B cell (primary cell): ENCODE results near the gene IWS1. TPM values are rescaled to one million over a fixed set of nuclear protein-coding genes. Genes with fewer than 3 reads are reported as not detected.

ENCODE experiments used
- ATAC-seq: fragments of 200-7000 bp; cut with Tn5 transposase; one replicate; pipeline ENCODE4 v1.10.0; 2021; ENCODE audit warnings: low read depth, mild to moderate bottlenecking, moderate number of reproducible peaks, moderate library complexity
- CTCF ChIA-PET: fragments of 350-600 bp; sonication (Branson Sonifier 250); formaldehyde crosslinking; loops from one replicate; lab custom pipeline; 2021; ENCODE audit warnings: antibody characterized with exemption, inconsistent platforms; lab: Charles Lee
- POLR2A ChIA-PET: fragments of 350-600 bp; sonication (Branson Sonifier 250); formaldehyde crosslinking; loops from one replicate; lab custom pipeline; 2021; ENCODE audit warnings: antibody characterized with exemption; lab: Charles Lee
- DNase-seq: peaks from one replicate; pipeline ENCODE4 v3.0.0; 2013
- H2AFZ ChIP-seq: 2 replicates; pipeline ENCODE4 v1.6.1; 2012; ENCODE audit warnings: mild to moderate bottlenecking, low read depth, low read length; ENCODE audit not compliant: insufficient read depth, poor library complexity, severe bottlenecking
- H3K27ac ChIP-seq, 2 donors: 1 replicate in 1 of 2; 2 replicates in 1 of 2; pipeline ENCODE4 v1.5.1; 2012 to 2013; ENCODE audit warnings: low read length in 2 of 2, mild to moderate bottlenecking in 2 of 2, moderate library complexity in 1 of 2
- H3K27me3 ChIP-seq, 4 experiments: fragments of 200-600 bp in 1 of 4; sonication (generic) in 1 of 4; replicated peaks in 1 of 4; 1 replicate in 2 of 4; 2 replicates in 2 of 4; pipeline versions ENCODE4 v1.6.1 to v1.7.0; 2013 to 2016; ENCODE audit warnings: low read length in 3 of 4, mild to moderate bottlenecking in 2 of 4, mixed read lengths in 1 of 4, moderate library complexity in 1 of 4; ENCODE audit not compliant: insufficient read depth in 4 of 4, control insufficient read depth in 3 of 4; ENCODE audit errors: control extremely low read depth in 1 of 4
- H3K36me3 ChIP-seq, 2 experiments: replicated peaks in 1 of 2; 1 replicate in 1 of 2; 2 replicates in 1 of 2; pipeline versions ENCODE4 v1.6.1 to v1.7.1; 2013; ENCODE audit warnings: low read length in 1 of 2; ENCODE audit not compliant: insufficient read depth in 2 of 2, control insufficient read depth in 1 of 2; ENCODE audit errors: control extremely low read depth in 1 of 2, extremely low read depth in 1 of 2
- H3K4me1 ChIP-seq, 2 donors: fragments of 200-600 bp in 1 of 2; sonication (generic) in 1 of 2; 1 replicate in 1 of 2; 2 replicates in 1 of 2; pipeline versions ENCODE4 v1.5.1 to v1.6.1; 2013 to 2017; ENCODE audit warnings: low read length in 2 of 2; ENCODE audit not compliant: control insufficient read depth in 2 of 2, insufficient read depth in 2 of 2
- H3K4me2 ChIP-seq: replicated peaks from 2 replicates; pipeline ENCODE3; 2012; ENCODE audit warnings: mild to moderate bottlenecking, low read depth, low read length; ENCODE audit not compliant: poor library complexity, severe bottlenecking
- H3K4me3 ChIP-seq, 5 experiments: fragments of 200-600 bp in 1 of 5; sonication (generic) in 1 of 5; 1 replicate in 3 of 5; 2 replicates in 2 of 5; pipeline versions ENCODE4 v1.5.1 to v1.7.0; 2011 to 2016; ENCODE audit warnings: low read length in 4 of 5, mild to moderate bottlenecking in 4 of 5, low read depth in 2 of 5, control low read depth in 1 of 5, moderate library complexity in 1 of 5; ENCODE audit not compliant: insufficient read depth in 1 of 5; ENCODE audit errors: control extremely low read depth in 1 of 5, extremely low read depth in 1 of 5
- H3K79me2 ChIP-seq: fragments of 200-600 bp; sonication (generic); one replicate; pipeline ENCODE4 v1.6.0; 2016; ENCODE audit warnings: low read length; ENCODE audit not compliant: control insufficient read depth, insufficient read depth
- H3K9ac ChIP-seq: fragments of 200-600 bp; sonication (generic); 2 replicates; pipeline ENCODE4 v1.6.1; 2017; ENCODE audit warnings: mild to moderate bottlenecking, low read length, moderate library complexity
- H3K9me3 ChIP-seq, 3 donors: one replicate each; pipeline versions ENCODE4 v1.6.1 to v1.7.1; 2013; ENCODE audit warnings: low read length in 2 of 3; ENCODE audit not compliant: control insufficient read depth in 2 of 3, insufficient read depth in 1 of 3; ENCODE audit errors: control extremely low read depth in 1 of 3
- H4K20me1 ChIP-seq: 2 replicates; pipeline ENCODE4 v1.6.0; 2012; ENCODE audit warnings: mild to moderate bottlenecking, low read length; ENCODE audit not compliant: insufficient read depth, control insufficient read depth, poor library complexity, severe bottlenecking
- H3K27ac Mint-ChIP-seq: one replicate; pipeline ENCODE4 v1.8.0; 2021; ENCODE audit warnings: mixed read lengths
- H3K27me3 Mint-ChIP-seq: one replicate; pipeline ENCODE4 v1.8.0; 2021; ENCODE audit warnings: mixed read lengths
- H3K4me1 Mint-ChIP-seq: one replicate; pipeline ENCODE4 v1.8.0; 2021; ENCODE audit warnings: mixed read lengths
- H3K4me3 Mint-ChIP-seq: one replicate; pipeline ENCODE4 v1.8.0; 2021; ENCODE audit warnings: mixed read lengths
- H3K9me3 Mint-ChIP-seq: one replicate; pipeline ENCODE4 v1.8.0; 2022; ENCODE audit warnings: mixed read lengths; ENCODE audit not compliant: insufficient read depth
- CTCF ChIP-seq: fragments of 200-600 bp; IDR thresholded peaks from one replicate; pipeline ENCODE4 v1.8.0; 2022; ENCODE audit warnings: antibody characterized with exemption, mild to moderate bottlenecking
- EZH2 ChIP-seq: IDR thresholded peaks from 2 replicates; pipeline ENCODE4 v1.6.1; 2012; ENCODE audit warnings: borderline replicate concordance, low read depth, mild to moderate bottlenecking, moderate library complexity, low read length; ENCODE audit not compliant: insufficient read depth, poor library complexity, severe bottlenecking
- WGBS: methylation state at CpG from one replicate; pipeline ENCODE4 v1.1.5; 2013; ENCODE audit warnings: missing lambda C conversion rate; ENCODE audit not compliant: insufficient coverage; 5-methylcytosine and 5-hydroxymethylcytosine counted together
- intact Hi-C: fragments of 100-400 bp; cut with micrococcal nuclease; formaldehyde crosslinking; loops from one replicate; pipeline ENCODE4 v1.10.0; 2022
- polyA plus RNA-seq: library from polyadenylated mRNA; depleted of rRNA; stranded (reverse); fragments of >200 nt; gene quantifications from 2 replicates; pipeline ENCODE4 v1.2.3, GENCODE V29; 2012
- total RNA-seq, 2 donors: library from RNA; stranded (reverse); fragments of 120-200 nt in 1 of 2; gene quantifications; 1 replicate in 1 of 2; 2 replicates in 1 of 2; pipeline versions ENCODE4 v1.2.3 to v1.2.4, GENCODE V29; 2013 to 2022

IWS1 gene
- total and polyA plus RNA-seq, 2 donors (not counting 1 experiment from before 2014, with no cell fraction given) = 22.5 to 45.9 TPM

- no peak for TF ChIP-seq EZH2
- TF ChIP-seq CTCF = no peak
- H3K4me2 ChIP-seq = no peak overlapping the region
- Mint-ChIP-seq H3K4me1 (peaks cover 38% of the 10 kb centered on the region), H3K27ac (peak overlapping the region; percentile 12), H3K27me3 (no peaks in the 10 kb centered on the region), H3K4me3 (peak overlapping the region; percentile 36), H3K9me3 (no peaks in the 10 kb centered on the region)
- H3K4me1 ChIP-seq = peaks cover 17 to 21% of the 10 kb centered on the region in 2 donors
- no peaks in the 10 kb centered on the region for H3K27me3 ChIP-seq
- H4K20me1 ChIP-seq = peaks cover 11% of the 10 kb centered on the region
- H3K27ac ChIP-seq = peak overlapping the region in 1 of 2 donors; percentile 2
- no peaks in the 10 kb centered on the region for H3K9me3 ChIP-seq
- no peak overlapping the region for H3K9ac ChIP-seq
- peaks cover 6 to 39% of the 10 kb centered on the region in 2 experiments for H3K36me3 ChIP-seq
- ATAC-seq (no peak), DNase-seq (no peak)
- no peak overlapping the region for H3K4me3 ChIP-seq
- H2AFZ ChIP-seq = no peak overlapping the region
- CTCF ChIA-PET = no interaction called here
- peaks cover 80% of the 10 kb centered on the region for H3K79me2 ChIP-seq
- intact Hi-C loops = no loop called here
- 92% methylated on average over 5 of the region's 8 CpGs for WGBS
- POLR2A ChIA-PET = no interaction called here
These were observed 2.9 kb downstream of the IWS1 start for GRCh38 chr2:127523269-127523939.

- peaks cover 23% of the 10 kb centered on the region for H4K20me1 ChIP-seq
- intact Hi-C loops = no loop called here
- no peak overlapping the region for H3K27ac Mint-ChIP-seq
- H3K36me3 ChIP-seq = peaks cover 10 to 58% of the 10 kb centered on the region in 2 experiments
- H3K27me3 ChIP-seq = no peaks in the 10 kb centered on the region
- H3K9ac ChIP-seq = no peak overlapping the region
- H3K9me3 Mint-ChIP-seq = no peaks in the 10 kb centered on the region
- no peaks in the 10 kb centered on the region for H3K9me3 ChIP-seq
- ATAC-seq (no peak), DNase-seq (no peak)
- no peak for TF ChIP-seq CTCF
- no peak for TF ChIP-seq EZH2
- H2AFZ ChIP-seq = no peak overlapping the region
- ChIA-PET POLR2A (no interaction called here), CTCF (no interaction called here)
- no peaks in the 10 kb centered on the region for H3K27me3 Mint-ChIP-seq
- peaks cover 17 to 18% of the 10 kb centered on the region in 2 donors for H3K4me1 ChIP-seq
- no peak overlapping the region for H3K4me2 ChIP-seq
- WGBS = no CpG with 5 or more reads among the region's 4 CpGs
- H3K4me3 ChIP-seq = no peak overlapping the region
- no peak overlapping the region for H3K4me3 Mint-ChIP-seq
- peaks cover 99% of the 10 kb centered on the region for H3K79me2 ChIP-seq
- H3K27ac ChIP-seq = no peak overlapping the region
- peaks cover 43% of the 10 kb centered on the region for H3K4me1 Mint-ChIP-seq
These were observed 5.9 kb downstream of the IWS1 start for GRCh38 chr2:127520424-127520823.
